IMR-90 (cell line): ENCODE measurements around the gene SERPINB2.

Experiments
- MAFK ChIP-seq: IDR thresholded peaks from 2 replicates; pipeline ENCODE4 v1.6.1; 2012; ENCODE audit warnings: low read depth, low read length, improper control_type of control experiment
- POLR2A ChIP-seq: IDR thresholded peaks from 2 replicates; pipeline ENCODE4 v1.6.1; 2012; ENCODE audit warnings: mild to moderate bottlenecking, low read depth, low read length
- RAD21 ChIP-seq: IDR thresholded peaks from 2 replicates; pipeline ENCODE4 v1.6.1; 2012; ENCODE audit warnings: low read length, improper control_type of control experiment
- TF ChIP-seq, protein P1 (sequence below): conservative IDR thresholded peaks from 2 replicates; pipeline ENCODE4 v1.5.1; 2012; ENCODE audit warnings: mild to moderate bottlenecking, low read depth, low read length, improper control_type of control experiment

DNA sequence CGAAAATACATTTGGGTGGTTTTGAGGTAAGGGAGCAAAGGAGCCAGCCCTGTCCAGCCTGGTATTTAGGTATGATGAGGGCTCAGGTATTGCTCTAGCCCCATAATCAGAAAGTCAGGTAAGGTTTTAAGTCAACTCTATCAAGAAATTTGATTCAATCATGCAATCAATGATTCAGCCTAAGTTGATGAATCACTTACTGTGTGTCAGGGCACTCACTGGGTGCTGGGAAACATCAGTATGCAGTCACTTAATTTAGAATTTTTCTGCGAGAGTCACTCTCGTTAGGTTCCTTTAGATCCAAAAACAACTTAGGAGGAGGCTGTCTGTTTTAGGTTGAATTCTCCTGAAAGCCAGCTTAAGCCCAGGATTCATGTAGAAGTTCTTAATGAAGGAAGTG lies 17.7 kb upstream of the SERPINB2 start:
- TF ChIP-seq POLR2A (no peak), RAD21 (no peak), MAFK (no peak)
- TF ChIP-seq, protein P1, sequence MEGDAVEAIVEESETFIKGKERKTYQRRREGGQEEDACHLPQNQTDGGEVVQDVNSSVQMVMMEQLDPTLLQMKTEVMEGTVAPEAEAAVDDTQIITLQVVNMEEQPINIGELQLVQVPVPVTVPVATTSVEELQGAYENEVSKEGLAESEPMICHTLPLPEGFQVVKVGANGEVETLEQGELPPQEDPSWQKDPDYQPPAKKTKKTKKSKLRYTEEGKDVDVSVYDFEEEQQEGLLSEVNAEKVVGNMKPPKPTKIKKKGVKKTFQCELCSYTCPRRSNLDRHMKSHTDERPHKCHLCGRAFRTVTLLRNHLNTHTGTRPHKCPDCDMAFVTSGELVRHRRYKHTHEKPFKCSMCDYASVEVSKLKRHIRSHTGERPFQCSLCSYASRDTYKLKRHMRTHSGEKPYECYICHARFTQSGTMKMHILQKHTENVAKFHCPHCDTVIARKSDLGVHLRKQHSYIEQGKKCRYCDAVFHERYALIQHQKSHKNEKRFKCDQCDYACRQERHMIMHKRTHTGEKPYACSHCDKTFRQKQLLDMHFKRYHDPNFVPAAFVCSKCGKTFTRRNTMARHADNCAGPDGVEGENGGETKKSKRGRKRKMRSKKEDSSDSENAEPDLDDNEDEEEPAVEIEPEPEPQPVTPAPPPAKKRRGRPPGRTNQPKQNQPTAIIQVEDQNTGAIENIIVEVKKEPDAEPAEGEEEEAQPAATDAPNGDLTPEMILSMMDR: no peak
